NCI-H2107 treated with DMSO at 0.1 percent for 48 hours (cell line): ENCODE results near the gene HDAC8.
"Not testable (repeated sequence)": the region's sequence is repeated elsewhere in the genome, so short reads cannot be mapped to it uniquely, and the experiment has no call there.

Experiments
- DNase-seq: peaks from one replicate; lab custom pipeline; 2025; ENCODE audit not compliant: unreplicated experiment; lab: John Stamatoyannopoulos, UW

The HDAC8 gene

DNA sequence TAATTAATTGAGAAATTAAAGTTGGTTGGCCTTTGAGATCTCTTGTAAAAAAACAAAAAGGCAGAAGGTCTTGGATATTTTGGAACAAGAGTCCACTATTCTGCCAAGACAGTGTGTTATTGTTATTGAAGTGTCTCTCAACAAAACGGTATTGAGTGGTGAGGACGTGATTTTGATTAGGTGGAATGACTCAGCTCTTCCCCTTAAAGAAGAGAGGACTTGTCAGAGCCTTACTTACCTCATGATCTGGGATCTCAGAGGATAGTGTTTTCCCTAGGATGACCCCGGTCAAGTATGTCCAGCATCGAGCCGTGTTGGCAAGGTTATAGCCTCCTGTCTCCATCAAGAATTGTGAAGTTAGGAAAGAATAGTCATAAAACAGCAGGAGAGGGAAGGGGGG, 110.9 kb downstream of the HDAC8 start:
- no peak for DNase-seq

DNA sequence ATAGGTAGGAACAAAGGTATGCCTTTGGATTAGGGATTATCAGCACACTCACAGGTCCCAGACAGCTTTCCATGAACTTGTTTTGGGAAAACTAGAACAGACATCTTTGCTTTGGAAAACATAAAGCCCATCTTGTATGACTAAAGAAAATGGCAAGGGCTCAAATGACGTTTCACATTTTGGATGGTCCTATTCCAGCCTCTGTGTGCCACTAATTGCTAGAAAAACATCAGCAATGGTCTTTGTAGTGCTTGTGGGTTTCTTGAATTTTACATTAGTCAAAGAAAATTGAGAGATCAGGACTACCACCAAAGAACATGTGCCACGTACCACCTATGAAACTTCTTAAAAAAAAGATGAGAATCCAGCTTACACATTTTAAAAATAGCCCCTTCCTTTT, 111.4 kb downstream of the HDAC8 start:
- no peak for DNase-seq

DNA sequence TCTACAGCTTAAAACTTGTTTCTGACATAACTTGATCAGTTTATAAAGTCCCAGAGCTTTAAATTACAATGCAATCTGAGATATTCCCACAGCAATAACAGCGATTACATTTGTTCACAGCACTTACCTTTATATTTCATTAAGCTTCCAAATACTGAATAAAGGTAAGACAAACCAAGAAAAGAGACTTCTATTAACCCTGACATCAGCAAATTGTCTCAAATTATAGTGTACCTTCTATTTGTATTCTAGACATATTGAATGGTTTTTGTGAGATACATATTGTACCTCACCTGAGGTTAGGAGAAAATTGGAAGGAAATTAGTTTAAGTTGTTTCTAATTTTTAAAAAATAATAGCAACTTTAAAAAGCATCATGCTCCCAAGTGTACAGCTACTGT, 111.9 kb downstream of the HDAC8 start:
- no peak for DNase-seq

DNA sequence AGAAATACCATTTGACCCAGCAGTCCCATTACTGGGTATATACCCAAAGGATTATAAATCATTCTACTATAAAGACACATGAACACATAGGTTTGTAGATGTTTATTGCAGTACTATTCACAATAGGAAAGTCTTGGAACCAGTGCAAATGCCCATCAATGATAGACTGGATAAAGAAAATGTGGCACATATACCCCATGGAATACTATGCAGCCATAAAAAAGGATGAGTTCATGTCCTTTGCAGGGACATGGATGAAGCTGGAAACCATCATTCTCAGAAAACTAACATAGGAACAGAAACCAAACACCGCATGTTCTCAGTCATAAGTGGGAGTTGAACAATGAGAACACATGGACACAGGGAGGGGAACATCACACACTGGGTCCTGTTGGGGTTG, 123.6 kb downstream of the HDAC8 start:
- not testable (repeated sequence) for DNase-seq

DNA sequence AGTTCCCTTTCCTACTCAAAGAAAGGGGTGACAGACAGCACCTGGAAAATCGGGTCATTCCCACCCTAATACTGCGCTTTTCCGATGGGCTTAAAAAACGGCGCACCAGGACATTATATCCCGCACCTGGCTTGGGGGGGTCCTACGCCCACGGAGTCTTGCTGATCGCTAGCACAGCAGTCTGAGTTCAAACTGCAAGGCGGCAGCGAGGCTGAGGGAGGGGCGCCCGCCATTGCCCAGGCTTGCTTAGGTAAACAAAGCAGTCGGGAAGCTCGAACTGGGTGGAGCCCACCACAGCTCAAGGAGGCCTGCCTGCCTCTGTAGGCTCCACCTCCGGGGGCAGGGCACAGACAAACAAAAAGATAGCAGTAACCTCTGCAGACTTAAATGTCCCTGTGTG, 131.9 kb downstream of the HDAC8 start:
- not testable (repeated sequence) for DNase-seq

DNA sequence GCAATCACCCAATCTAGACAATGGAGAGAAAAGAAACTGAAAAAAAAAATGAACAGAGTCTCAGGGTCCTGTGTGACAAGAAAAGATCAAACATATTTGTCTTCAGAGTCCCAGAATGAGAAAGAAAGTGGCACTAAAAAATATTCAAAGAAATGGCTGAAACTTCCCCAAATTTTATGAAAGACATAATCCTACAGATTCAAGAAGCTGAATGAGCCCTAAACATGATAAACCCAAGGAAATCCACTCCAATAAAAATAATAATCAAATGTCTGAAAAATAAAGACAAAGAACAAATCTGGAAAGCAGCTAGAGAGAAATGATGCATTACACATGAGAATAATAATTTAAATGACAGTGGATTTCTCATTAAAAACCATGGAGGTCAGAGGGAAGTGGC, 136.6 kb downstream of the HDAC8 start:
- no peak for DNase-seq

DNA sequence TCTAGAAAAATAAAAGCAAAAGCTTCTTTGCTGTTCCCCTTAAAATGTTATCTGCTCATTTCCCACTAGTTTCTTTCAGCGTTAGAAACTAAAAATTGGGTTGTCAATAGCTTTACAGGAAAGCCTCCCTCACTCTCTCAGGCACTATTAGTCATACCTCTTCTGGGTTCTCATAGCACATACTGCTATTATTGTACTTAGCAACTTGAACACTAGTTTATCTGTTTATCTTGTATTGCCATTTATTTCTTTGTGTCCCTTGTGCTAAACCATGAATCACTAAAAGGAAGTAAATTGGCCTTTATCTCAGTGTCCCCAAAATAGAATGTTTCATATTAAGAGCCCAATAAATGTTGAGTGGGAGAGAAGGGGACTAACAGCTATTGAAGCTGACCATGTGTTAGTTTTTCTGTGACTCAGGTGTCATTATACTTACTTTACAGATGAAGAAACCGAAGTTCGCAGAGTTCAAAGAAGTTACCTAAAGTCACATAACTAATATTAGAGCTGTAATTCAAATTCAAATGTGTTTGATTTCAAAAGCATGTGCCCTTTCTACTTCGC, 142.2 kb downstream of the HDAC8 start:
- no peak for DNase-seq

DNA sequence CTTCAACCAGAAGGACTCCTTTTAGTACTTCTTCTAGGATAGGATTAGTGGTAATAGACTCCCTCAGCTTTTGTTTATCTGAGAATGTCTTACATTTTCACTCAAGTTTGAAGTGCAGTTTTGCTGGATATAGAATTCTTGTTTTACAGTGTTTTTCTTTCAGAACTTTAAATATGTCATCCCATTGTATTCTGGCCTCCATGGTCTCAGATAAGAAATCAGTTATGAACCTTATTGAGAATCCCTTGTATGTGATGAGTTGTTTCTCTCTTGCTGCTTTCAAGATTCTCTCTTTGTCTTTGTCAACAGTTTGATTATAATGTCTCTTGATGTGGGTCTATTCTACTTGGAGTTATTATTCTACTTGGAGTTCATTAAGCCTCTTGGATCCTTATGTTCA, 150.8 kb downstream of the HDAC8 start:
- DNase-seq, result no peak

DNA sequence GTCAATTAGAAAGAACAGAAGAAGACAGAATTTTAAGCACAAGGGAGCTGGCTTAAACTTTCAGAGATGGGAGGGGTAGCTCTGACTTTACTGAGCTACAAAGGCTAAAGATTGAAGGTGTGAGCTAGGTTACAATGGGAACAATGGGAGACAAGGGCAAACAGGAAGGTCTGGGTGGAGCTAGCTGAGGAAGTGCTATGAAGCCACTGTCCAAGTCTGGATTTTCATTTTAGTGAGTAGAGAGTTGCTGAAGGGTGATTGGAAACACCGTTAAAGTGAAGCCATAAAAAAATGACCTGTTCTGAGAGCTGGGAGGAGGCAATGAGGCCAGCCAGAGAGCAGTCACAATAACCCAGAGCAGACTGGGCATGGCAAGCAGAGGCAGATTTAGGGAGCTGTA, 162.7 kb downstream of the HDAC8 start:
- DNase-seq, result no peak

DNA sequence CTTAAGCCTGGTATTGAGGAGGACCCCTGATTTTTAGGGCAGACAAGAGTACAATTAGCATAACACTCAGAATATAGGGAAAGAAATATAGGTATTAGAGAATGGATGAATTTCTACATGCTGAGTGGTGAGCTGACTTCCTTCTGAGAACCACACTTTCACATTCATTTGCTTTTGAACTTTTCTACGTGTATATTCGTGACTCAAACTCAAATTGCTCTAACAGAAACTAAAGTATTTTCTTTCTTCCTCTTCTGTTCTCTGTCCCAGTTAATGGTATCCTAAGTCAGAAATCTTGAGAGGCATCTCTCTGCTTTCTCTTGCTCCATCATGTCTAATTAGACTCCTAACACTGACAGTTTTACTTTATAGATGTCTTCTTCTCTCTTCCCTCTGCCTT, 163.8 kb downstream of the HDAC8 start:
- no peak for DNase-seq

DNA sequence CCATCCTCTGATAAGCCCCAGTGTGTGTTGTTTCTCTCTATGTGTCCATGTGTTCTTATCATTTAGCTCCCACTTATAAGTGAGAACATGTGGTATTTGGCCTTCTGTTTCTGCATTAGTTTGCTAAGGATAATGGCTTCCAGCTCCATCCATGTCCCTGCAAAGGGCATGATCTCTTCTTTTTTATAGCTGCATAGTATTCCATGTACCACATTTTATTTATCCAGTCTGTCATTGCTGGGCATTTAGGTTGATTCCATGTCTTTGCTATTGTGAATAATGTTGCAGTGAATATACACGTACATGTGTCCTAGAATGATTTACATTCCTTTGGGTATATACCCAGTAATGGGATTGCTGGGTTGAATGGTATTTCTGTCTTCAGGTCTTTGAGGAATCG, 167.5 kb downstream of the HDAC8 start:
- DNase-seq, result not testable (repeated sequence)

DNA sequence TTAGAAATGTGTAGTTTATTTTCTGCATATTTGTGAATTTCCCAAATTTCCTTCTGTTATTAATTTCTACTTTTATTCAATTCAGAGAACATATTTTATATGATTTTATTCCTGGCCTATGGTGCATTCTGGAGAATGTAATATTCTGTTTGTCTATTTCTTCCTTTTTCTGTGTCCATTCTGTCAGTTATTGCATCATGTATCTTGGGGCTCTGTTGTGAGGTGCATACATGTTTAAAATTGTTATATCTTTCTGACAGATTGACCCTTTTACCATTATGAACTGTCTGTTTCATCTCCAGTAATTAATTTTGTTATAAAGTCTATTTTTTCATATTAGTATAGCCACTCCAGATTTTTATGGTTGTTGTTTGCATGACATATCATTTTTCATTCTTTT, 170.0 kb downstream of the HDAC8 start:
- no peak for DNase-seq

DNA sequence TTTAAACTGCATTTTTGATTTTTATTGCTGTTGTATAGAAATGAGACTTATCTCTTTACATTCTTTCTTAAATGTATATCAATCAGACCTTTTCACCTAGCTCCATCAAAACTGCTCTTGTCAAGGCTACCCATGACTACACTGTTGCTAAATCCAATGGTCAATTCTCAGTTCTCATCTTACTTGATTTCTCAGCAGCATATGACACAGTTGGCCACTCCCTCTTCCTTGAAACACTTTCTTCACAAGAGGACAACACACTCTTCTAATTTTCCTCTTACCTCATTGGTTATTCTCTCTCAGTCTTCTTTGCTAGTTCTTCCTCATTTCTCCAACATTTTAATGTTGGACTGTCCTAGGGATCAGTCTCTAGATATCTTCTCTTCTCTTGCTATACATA, 172.8 kb downstream of the HDAC8 start:
- no peak for DNase-seq

DNA sequence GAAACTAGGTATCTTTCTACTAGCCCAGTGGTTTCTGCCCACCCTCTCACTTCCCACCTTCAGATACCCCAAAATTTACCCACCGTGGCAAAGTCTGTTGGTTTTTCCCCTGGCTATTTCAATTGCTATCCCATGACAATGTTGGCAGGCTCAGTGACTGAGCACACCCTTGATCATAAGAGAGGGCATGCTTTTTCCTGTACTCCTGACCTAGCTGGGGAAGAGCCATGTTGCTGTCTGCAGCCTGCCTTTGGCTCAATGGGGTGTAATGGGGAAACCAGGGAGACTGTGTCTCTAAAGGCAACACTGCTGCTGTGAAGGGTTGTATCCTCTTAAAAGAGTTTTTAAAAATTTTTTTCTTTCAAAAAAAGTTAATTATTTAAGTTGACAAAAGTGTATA, 176.5 kb downstream of the HDAC8 start:
- DNase-seq, result no peak

DNA sequence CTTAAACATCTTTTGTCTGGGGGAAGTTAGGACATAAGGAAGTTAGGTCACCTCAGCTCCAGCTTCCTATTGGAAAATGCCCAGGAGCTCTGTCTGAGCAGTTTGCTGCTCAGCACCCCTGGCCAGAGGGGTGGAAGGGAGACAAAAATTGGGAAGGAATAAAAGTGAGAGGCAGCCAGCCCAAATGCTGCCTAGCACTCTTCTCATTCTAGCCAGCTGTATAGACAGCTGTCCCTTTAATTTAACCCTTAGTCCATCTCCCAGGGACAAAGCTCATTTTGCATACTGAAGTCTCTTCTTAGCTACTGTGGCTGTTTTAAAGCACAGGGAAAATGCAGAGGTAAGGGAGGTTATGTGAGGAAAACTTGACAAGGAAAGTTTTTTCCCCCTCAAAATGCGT, 177.4 kb downstream of the HDAC8 start:
- no peak for DNase-seq

DNA sequence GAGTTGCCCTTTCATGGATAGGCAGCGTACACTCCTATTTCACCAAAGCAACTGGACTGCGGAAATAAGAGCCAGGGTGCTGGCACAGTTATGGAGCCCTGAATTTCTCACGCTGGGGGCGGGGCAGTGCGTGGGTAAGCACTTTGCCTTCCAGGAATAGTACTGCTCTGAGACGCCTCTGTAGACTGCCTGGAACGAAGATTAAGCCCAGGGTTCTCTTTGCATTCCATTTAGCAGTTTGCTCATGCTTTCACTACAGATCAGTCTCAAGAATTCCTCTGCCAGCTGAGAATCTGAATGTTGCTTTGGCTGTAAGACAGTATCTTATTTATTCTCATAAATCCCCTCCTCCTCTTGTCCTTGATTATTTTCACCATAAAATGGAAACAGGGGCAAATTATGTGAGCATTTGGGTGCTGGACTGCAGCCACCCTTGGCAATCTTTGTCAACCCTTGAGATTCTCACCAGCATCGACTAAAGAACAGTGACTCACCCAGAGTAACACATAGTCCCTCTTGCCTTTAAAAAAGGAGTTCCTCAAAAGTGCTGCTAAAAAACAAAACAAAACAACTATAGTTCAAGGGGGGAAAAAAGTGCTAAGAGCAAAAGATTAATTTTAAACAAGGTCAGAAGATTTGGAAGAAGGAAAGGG, 178.0 kb downstream of the HDAC8 start:
- no peak for DNase-seq

DNA sequence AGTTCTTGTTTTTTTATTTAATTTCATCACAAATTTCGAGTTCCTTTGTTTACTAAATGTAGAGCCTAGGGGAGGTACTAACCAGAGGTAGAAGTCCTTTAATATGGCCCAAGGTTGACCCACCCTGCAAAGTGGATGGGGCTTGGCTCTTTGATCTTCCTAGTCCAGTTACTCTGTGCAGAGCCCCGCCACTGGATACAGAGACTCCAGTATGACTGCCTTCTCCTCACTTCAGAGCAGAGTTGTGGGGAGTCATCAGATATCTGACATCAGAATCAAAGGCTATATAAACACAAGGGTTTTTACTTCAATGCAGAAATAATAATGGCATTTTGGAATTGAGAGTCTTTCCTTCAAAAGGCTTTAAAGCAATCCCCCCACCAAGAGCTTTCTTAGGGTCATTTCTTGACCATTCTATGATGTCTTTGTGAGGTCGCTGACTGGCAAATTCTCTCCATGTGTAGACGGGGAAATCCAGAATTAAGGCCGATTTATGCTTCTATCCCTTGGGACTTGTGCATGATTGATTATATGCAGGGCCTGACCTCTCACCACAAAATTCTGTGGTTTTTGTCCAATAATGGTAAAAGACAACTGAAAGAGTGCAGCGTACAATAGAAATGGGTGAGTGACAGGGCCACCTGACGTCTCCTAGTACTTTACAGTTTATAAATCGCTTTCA, 178.7 kb downstream of the HDAC8 start:
- no peak for DNase-seq

DNA sequence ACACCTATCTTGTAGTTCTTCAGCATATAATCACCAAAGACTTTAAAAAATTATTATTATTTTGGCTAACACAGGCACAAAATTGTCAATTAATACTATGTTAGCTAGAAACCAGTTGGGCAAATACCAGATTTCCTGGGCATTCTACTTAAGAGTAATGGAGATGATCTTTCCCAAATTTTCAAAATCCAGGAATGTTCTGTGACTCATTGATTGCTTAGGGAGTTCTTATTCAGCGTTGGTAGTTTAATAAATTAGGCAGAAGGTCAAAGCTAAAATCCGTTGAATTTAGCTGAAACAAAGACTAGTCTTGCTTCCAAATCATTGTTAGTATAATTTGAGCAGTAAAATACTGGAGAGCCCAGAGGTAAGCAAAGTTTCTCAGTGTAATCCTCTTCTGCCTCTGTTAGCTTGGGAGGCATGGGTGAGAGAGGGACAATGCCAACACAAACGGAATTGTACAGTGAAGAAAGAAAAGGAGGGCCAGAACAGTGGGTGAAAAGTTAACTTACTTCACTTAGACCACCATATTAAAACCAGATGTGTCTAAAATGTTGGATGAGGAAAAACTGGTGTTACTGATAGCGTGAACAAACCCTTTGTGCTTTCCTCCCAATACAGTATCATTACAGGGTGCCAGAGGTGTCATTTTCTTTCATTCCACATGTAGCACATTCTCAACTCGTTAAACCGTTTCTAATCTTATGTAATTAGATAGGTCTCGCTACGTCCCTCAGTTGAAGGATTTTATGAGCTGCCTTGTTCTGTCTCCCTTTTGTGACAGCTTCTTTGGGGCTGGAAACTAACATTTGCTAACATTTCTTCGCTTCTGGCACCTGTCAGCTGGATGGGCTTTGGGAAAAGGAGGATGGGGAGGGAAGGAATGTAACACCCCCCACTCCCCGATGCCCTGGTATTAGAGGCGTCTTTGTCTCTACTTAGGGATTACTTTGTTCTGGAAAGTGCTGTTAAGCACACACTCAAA, 179.5 kb downstream of the HDAC8 start:
- DNase-seq, result no peak

DNA sequence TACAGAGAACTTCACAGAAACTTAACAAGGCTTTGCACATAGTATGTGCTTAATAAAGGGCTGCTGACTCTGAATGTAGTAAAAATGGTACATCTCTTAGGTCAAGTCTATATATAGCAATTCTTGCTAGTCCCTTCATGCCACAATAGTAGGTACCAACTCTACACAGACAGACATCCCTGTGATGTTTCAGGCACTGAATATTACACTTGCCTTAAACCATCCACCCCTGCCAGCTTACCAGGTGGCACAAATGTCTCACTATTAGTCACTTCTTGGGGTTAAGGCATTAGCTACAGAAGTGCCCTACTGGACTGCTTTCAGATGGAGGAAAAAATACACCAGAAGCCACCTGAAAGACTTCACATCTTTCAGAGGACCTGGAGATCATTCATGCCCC, 180.6 kb downstream of the HDAC8 start:
- no peak for DNase-seq

DNA sequence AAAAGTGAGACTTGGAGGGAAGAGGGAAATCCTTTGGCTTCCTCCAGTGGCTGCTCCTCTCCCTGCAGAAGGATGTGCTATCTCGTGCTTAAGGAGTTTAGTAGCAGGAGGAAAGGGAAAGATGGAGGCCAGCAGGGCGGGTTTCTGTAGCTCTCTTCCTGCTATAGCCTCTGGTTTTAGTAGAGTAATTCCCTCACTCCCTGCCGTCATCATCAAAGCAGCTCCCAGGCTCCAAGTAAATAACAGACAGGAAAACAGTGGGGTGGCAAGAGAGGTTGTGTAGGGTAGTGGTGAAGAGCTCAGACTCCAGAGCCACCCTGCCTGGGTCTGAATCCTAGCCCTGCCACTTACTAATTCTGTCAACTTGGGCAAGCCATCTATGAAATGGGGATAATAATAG, 185.4 kb downstream of the HDAC8 start:
- no peak for DNase-seq

DNA sequence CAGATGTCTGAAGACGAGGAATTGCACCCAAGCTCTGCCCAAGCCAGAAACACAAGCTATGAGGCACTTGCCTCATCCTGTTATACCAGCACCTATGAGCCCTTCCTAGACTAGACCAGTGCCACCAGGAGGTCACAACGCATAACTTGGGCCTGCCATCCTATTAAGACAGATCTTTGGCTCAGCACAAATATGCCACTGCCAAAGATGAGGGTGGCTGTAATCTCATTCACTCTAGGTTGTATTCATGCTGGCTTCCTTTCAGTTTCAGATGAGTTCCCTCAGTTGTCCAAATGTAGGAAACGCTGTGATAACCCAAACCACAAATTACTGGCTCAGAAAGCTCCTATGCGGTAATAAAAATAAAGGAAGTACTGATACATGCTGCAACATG, 190.4 kb downstream of the HDAC8 start:
- DNase-seq, result no peak
